Stimulated activated CD4-positive, alpha-beta T cell treated with anti-CD3 and anti-CD28 coated beads, Interleukin-1b, Interleukin-23, amount 100 ng/mL, for 1 hour (primary cell): ENCODE results near the gene DENND4B.

Experiments
- DNase-seq, 2 donors: peaks; one replicate each; pipeline ENCODE4 v3.0.0-alpha.2; 2020; ENCODE audit warnings: low read depth in 2 of 2

Gene DENND4B

DNA sequence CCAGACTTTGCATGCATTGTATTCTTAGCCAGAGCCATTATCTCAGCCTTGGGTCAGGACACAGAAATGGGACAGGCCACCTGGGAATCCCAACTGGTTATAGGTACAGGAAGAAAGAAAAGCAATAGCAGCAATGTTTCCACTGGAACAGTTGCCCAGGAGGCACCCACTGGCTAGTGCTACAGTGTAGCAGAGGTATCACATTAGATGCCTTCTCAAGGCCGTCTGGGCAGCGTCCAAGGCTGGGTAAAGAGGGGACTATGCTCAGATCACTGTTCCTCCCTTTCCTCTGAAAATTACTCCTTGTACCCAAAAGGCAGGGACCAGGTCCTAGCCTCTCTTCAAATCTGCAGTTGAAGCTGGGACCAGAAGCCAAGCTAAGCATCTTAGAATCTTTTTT lies 23.8 kb upstream of the DENND4B start:
- no peak for DNase-seq

DNA sequence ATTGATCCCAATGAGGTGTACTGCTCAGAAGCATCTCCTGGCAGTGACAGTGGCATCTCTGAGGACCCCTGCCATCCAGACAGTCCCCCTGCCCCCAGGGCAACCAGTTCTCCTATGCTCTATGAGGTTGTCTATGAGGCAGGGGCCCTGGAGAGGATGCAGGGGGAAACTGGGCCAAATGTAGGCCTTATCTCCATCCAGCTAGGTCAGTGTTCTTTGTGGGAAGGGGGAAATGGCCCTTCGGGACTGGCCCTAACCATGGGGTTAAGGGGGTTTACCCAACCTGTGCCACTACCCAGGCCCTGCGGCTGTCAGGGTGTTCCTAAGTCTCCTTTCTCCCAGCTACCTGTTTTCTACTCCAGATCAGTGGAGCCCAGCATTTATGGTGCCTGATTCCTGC lies 22.5 kb upstream of the DENND4B start:
- no peak for DNase-seq

DNA sequence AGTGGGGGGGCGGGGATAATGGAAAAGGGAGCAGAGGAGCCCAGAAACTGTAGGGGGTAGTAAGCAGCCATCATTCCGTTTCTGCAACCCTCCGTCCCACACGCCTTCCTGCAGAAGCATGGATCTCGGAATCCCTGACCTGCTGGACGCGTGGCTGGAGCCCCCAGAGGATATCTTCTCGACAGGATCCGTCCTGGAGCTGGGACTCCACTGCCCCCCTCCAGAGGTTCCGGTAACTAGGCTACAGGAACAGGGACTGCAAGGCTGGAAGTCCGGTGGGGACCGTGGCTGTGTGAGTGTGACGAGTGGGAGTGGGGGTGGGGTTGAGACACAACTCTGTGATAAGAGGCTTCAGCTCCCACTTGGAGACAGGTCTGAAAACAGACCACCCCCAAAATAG lies 21.9 kb upstream of the DENND4B start:
- DNase-seq: no peak

DNA sequence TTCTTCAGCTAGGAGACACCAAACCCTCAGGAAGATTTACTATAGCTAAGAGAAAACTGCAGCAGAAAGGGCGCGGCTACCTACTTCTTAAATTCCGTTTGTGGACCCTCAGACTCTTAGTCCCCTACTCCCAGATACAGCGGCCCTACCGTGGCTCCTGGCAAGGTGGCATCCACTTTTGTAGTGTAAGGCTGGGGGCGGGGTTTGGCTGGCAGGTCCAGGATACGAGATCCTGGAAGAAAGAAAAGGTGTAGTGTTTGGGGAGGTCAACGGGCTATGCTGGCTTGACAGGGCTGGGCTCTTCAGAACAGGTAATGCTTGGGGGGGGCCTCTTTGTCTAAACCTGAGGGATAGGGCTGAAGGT lies 21.5 kb upstream of the DENND4B start:
- no peak for DNase-seq

DNA sequence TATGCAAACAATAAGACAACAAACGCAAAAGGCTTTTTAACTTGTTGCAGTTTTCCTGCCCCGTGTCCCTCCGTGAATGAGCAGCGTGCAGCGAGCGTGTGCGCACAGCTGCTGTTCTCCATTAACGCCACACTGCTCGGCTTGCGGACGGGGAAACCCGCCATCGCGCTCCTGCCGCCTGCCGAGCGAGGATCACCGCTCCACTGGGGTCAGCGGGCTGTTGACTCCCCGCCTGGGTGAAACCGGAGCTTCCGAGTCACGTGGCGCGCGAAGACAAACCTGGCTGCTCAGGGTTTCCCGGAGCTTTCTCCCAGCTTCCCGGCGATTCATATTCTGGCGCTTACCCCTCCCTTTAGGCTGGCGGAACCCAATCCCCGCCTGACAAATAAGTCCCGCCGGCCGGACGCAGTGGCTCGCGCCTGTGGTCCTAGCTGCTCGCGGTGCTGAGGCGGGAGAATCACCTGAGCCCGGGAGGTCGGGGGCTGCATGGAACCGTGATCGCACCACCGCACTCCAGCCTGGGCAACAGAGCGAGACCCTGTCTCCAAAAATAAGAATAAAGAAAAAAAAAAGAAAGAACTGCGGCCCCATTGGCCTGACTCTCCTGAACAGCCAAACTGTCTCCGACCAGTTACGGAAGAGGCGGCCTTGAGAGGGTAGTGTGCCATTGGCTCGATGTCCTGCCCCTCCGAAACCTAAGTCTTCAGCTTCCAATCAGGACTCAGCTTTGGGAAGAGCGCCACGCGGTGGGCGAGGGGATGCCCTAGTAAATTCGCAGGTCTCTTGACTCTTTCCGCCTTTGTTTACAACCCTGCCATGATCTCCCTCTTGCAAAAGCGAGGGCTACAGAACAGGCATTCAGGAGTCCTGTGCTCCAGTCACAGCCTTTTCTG lies 20.8 kb upstream of the DENND4B start, which contains the start of gene CREB3L4:
TSS of gene CREB3L4 (plus strand) at position 796 of the 893 bp plus-strand sequence. CDS start 624 bp downstream, outside the sequence.
- peak in 1 of 2 donors; percentile 60 for DNase-seq

DNA sequence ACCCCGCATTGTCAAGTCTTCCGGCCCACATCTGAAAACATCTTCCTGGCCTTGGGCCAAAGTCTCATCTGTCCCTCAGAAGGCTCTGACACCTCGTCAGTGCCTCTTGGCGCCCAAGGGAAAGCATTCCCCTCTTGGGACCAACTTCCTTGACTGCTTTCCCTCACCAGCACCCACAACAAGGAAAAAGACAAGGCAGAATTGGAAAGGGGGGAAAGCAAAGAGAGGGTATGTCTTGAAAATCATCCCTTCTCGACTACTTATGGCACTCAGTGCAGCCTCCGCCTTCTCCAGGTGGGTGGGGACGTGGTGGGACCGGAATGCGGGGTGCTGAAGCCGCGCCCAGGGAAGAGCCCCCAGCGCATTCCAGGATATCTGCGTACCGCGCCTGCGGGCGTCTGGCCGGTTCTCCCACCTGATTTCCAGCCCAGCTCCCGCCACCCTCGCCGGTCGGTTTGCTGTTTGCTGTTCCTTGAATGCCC lies 17.4 kb upstream of the DENND4B start:
- DNase-seq: no peak

DNA sequence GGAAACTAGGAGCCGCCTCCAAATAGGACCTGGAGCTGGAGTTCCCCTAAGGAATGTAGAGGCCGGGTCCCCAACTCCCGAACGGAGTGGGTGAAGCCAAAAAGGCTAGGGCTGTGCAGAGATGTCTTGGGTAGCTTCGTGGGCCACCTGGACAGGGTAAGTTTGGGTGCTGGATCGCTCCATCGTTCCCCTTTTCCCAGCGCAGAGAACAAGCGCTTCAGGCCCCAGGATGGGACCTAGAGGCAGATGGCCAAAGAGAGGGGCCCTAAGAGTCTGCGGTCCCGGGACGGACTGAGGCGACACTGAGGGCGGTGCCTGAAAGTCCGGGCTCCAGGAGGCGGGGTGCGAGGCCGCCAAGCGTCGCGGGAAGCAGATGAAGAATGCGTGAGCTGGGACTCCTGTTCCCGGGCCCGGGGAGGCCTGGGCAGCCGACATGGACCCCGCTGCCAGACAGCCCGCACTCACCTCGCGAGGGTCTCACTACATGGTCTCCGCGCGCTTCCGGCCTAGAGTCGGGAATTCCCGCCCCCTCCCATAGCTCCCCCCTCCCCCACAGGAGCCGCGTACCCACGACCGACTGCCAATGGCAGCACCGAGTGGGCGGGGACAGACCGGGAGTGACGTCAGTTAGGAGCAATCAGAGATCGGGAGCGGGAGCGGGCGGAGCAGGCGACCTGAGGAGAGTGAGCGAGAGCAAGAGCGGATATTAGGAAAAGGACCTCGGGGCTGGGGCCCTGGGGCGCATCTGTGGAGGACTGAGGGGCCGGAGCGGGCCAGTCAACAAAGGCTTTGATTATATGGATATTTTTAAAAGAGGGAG lies 16.7 kb upstream of the DENND4B start, which contains the start of gene SLC39A1:
TSS of gene SLC39A1 (minus strand) at position 508 of the 820 bp plus-strand sequence. CDS start 822 bp downstream, outside the sequence.
- peak; percentile 80 to 91 for DNase-seq

DNA sequence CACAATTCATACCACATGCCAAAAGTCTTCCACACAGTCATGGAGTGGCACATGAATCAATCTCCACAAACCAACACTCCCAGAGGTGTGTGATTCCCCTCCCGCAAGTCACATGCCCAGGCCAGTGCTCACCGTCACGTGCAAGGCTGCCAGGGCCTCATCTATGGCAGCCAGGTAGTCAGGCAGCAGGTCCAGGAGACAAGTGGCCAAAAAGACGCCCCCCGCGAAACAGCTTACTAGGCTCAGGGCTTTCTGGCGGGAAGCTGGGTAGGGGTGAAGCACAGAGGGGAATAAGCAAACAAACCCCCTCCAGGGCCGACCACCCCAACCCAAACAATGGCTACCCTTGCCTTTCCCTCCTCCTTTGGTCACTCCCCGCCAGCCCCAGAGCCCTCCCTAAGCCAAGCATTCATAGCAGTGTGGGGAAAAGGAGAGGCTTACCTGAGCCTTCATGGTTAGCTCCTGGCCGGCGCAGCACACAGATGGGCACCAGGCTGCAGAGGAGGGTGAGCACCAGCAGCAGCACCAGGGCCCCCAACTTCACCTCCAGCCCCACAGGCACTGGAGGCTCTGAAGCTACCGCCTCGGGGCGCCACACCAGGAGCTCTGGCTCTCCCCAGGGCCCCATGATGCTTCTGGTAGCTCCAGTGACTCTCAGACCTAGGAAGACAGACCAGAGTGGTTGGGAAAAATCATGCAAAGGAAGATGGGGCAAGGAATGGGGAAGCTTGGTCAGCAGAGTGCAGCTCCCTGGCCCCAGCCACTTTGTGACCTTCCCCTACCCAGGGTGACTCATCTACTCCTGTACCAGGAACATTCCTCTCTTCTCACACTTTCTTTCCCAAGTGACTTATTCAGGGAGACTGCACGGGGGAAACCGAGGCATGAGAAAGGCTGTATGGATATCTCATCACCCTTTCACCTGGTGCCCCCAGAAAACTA lies 15.8 kb upstream of the DENND4B start:
- DNase-seq: no peak

DNA sequence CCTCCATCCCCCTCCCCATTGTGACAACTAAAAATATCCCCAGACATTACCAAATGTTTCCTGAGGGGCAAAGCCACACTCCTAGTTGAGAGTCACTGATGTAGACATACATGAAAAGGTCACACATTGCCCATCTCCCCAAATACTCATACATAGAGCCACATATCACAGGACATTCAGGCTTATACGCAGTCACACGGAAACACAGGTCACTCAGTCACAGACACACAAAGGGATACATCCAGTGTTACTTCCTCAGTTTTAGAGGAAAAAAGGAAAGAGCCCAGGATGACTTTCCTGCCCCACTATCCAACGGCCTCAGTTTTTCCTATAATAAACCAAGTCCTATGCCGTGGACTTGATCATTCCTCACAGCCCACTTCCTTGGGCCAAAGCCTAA lies 14.9 kb upstream of the DENND4B start:
- DNase-seq: no peak

DNA sequence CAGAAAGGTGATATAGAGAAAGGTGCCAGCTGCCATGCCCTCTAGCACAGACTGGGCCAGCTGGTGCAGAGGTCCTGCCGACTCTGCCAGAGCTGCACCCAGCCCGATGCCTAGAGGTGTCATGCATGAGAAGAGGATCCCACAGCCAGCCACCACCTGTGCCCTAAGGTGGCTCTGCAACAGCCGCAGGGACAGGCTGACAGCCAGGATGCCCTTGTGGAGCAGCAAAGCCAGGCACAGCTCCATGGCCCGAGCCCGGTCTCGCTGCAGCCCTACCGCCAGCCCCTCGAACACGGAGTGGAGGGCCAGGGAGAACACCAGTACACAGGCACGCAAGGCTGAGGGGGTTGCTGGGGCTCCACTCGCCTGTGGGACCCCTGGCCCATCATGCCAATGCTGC lies 13.7 kb upstream of the DENND4B start:
- DNase-seq: no peak

DNA sequence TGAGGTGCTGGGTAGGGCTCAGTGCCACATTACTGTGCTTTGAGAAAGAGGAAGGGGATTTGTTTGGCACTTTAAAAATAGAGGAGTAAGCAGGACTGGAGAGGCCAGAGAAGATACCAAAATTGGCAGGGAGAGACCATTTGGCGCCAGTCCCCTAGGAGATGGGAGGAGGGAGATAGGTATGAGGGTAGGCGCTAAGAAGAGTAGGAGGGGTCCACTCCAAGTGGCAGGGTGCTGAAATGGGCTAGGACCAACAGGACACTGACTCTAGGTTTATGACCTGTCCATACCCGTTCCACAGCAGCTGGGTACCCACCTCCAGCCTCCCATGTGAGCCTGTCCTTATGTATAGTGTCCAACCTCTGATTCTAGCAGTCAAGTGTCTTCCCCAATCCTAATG lies 12.9 kb upstream of the DENND4B start:
- DNase-seq: no peak

DNA sequence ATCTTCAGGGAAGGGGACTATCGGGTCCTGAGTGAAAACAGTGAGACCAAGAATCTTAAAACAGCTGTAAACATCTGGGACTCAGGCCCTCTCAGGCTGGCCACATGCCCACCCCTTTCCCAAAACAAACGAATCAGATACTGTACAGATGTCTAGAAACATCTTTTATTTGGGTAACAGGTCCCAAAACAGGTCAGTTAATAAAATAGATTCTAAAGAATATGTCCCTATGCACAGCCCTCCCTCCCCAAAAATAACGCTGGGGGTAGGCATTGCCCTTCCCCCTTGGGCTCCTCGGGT lies 12.4 kb upstream of the DENND4B start:
- DNase-seq: no peak

DNA sequence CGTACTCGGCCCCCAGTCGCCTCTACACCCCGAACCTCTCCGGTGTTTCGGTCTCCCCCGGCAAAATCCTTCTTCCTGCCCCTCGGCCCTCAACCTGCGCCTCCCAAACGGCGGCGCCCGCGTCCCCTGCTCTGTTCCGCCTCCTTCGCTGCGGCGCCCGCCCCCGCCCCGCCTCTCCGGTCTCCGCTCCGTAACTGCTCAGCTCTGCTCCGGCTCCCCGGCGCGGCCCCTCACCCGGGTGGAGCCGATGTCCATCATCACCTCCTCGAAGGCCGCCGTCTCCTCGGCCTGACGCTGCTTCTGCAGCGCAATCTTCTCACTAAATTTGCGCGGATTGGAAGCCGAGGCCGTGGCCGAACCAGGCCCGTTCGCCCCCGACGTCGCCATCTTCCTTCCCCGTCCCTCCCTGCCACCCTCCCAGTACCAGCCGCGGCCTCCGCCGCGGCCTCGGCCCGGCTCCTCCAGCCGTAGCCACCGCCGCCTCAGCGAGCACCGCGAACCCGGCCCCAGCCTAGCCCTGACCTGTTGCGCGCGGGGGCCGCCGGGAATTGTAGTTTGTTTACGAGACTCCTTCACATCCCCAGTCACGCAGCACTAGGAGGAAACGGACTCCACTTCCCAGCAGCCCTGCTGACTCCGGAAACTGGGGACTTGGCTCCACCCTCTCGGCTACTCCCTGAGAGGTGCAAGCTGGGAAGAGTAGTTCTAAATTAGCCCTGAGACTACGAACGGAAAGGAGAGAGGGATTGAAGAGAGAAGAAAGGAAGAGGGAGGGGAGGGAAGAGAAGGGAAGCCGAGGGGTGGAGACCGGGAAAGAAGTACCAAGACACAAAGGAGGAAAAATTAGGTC lies 11.8 kb upstream of the DENND4B start, which contains the start of gene CRTC2:
TSS of gene CRTC2 (minus strand) at position 502 of the 850 bp plus-strand sequence. CDS start at position 387, 115 bp downstream.
- DNase-seq: peak; percentile 87 to 88

DNA sequence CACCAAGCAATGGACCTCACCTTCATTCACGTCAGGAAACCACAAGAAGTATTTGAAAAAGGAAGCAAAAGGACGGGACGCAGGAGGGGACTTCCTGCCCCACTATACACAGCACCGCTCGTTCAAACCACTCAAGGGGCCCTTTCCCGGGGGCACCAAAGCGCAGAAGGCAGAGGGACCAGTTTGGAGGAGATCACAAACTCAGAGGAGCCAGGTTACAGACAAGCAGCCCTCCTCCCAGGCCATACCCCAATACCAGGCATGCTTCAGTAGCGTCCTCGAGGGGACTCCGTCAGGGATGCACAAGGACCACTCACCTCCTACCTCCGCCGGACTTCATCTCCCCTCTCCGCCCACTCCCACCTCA lies 11.2 kb upstream of the DENND4B start:
- DNase-seq: no peak

DNA sequence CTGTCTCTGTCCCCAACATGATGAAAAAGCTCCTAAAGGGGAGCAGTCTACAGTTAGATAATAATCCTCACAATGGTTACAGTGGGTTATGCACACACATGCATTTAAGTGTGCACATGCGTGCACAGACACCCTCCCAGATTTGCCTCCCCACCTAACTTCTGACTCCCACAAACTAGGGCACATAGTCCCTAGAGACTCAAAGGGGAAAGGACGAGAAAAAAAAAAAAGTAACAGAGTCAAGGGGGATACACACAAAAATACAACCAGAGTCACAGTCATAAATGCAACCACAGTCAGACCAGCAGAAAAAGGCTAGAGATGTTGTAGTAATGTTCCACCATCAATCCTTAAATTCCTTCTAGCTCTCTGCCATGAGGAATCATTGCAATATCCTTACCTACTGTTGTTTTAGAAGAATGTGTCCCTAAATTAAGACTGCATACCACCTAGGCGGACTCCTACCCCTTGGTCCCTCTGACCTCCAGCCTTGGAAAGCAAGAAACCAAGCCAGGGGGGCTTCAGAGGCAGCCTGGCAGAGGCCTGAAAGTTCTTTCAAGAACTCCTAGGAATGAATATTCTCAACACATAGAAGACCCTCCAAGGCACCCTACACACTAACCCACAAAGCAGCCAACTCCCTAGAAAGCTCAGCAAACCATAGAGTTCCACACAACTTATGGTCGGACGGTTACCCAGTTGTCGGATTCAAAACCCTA lies 10.6 kb upstream of the DENND4B start:
- DNase-seq: no peak

DNA sequence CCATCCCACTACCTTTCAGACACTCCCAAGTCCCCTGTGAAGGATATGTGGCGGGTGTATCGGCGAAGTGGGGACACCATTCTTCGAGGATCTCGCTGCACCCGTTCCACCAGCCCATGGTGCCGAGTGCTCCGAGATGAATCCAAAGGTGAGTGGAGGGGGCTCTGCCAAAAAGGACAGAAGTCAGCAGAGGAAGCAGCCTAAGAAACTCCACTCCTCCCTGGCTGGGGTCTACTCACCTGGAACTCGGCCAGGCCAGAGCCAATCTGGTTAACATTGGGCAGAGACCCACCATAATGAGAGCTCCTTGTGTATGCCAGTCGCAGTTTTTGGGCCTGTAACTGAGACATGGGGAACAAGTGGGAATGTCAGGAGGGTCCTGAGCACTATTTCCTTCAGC lies 8.3 kb upstream of the DENND4B start:
- DNase-seq: no peak

DNA sequence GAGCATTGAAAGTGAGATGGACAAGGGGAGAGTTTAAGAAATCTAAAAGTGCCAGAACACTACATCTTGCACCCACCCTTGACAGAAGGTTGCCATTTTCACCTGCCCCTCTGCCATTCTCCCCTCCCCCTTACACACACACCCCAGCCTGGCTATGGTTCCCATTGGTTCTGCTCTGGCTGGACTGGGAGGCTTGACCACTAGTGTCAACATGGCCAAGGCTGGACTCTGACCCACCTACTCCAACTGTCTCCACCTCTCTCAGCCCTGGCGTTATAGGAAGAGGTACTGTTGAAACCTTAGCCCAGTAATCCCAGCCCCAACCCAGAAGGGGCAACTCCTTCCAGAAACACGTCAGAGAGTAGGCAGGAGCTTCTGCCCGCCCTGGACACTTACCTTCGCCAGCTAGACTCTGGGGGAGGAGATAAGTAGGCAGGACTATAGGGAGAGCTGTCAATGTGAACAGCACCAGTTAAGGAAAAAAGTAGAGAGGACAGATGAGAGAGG lies 7.4 kb upstream of the DENND4B start:
- no peak for DNase-seq

DNA sequence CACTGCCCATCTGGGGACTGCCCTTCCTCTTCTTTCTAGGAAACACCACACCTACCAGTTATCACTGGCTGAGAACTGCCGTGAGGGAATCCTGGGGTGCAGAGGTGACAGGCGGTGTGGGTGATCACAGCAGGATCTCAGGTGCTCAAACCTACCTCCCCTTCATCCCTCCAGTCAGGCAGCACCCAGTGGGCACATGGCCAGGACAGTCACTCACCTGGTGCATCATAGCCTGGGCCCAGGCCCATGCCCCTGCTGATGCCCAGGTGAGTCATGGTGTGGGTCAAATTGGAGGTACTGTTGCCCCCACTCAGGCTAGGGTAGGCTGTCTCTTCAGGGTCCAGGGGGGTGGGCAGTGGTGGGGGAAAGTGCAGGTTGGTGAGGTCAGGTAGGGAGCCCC lies 5.3 kb upstream of the DENND4B start:
- DNase-seq: no peak

DNA sequence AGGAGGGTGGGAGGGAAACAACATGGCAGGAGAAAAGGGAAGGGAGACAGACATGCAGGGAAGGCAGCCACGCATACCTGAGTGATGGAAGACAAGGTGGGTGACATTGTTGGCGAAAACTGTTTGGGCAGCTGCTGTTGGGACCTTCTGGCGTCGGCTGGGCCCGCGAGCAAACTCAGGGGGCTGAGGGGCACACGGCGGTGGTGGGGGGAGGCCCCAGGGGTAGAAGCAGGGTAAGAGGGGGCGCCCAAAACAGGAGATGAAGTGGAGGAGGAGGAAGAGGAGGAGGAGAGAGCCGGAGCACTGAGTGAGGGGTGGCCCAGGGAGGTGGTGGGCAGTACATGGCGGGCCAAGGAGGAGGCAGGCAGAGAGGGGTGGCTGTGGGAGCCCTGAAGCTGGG lies 4.7 kb upstream of the DENND4B start:
- DNase-seq: no peak
